H9 (cell line): ENCODE results near the gene MMP15. TPM values are rescaled to one million over a fixed set of nuclear protein-coding genes. Genes with fewer than 3 reads are reported as not detected.

Experiments used
- DNase-seq: peaks from one replicate; pipeline ENCODE4 v3.0.0-alpha.2; 2017
- H2AFZ ChIP-seq: one replicate; pipeline ENCODE4 v1.6.1; 2013; ENCODE audit warnings: mild to moderate bottlenecking, low read length, control low read depth, moderate library complexity
- H2AK5ac ChIP-seq: 2 replicates; pipeline ENCODE4 v1.6.1; 2013; ENCODE audit warnings: low read length, control low read depth, mixed read lengths; ENCODE audit not compliant: insufficient read length
- H2BK120ac ChIP-seq: one replicate; pipeline ENCODE4 v1.6.1; 2013; ENCODE audit warnings: low read depth, mild to moderate bottlenecking, low read length, control low read depth, inconsistent platforms; ENCODE audit not compliant: poor library complexity, severe bottlenecking
- H2BK12ac ChIP-seq: 2 replicates; pipeline ENCODE4 v1.6.1; 2013; ENCODE audit warnings: low read length, control low read depth, mixed read lengths, low read depth; ENCODE audit not compliant: insufficient read length
- H2BK15ac ChIP-seq: 2 replicates; pipeline ENCODE4 v1.6.1; 2013; ENCODE audit warnings: low read depth, low read length, control low read depth
- H2BK20ac ChIP-seq: one replicate; pipeline ENCODE4 v1.6.1; 2013; ENCODE audit warnings: low read depth, mild to moderate bottlenecking, low read length, control low read depth, inconsistent platforms; ENCODE audit not compliant: poor library complexity, severe bottlenecking
- H2BK5ac ChIP-seq: 2 replicates; pipeline ENCODE4 v1.6.1; 2013; ENCODE audit warnings: low read length, control low read depth, mixed read lengths; ENCODE audit not compliant: insufficient read length
- H3K14ac ChIP-seq: 2 replicates; pipeline ENCODE4 v1.6.1; 2013; ENCODE audit warnings: low read length, control low read depth; ENCODE audit not compliant: insufficient read depth
- H3K18ac ChIP-seq: 2 replicates; pipeline ENCODE4 v1.6.1; 2013; ENCODE audit warnings: low read depth, mild to moderate bottlenecking, mixed read lengths, low read length, control low read depth; ENCODE audit not compliant: insufficient read length
- H3K23ac ChIP-seq: 2 replicates; pipeline ENCODE4 v1.6.1; 2013; ENCODE audit warnings: low read length, control low read depth, mixed read lengths, low read depth; ENCODE audit not compliant: insufficient read length
- H3K23me2 ChIP-seq: 2 replicates; pipeline ENCODE4 v1.6.1; 2013; ENCODE audit warnings: low read depth, mild to moderate bottlenecking, mixed read lengths, low read length, control low read depth; ENCODE audit not compliant: insufficient read length, poor library complexity, severe bottlenecking
- H3K27ac ChIP-seq: 2 replicates; pipeline ENCODE4 v1.5.1; 2013; ENCODE audit warnings: low read length, control low read depth, mixed read lengths, low read depth; ENCODE audit not compliant: insufficient read length
- H3K27me3 ChIP-seq: 2 replicates; pipeline ENCODE4 v1.6.1; 2013; ENCODE audit warnings: low read length, control low read depth, inconsistent platforms; ENCODE audit not compliant: insufficient read depth
- H3K4ac ChIP-seq: 2 replicates; pipeline ENCODE4 v1.6.1; 2013; ENCODE audit warnings: low read depth, mild to moderate bottlenecking, control low read depth, inconsistent platforms, low read length, moderate library complexity
- H3K4me1 ChIP-seq: 2 replicates; pipeline ENCODE4 v1.6.1; 2013; ENCODE audit warnings: low read length, control low read depth, inconsistent platforms; ENCODE audit not compliant: insufficient read depth
- H3K4me2 ChIP-seq: 2 replicates; pipeline ENCODE4 v1.6.1; 2013; ENCODE audit warnings: low read length, control low read depth, mixed read lengths; ENCODE audit not compliant: insufficient read length, insufficient read depth
- H3K56ac ChIP-seq: 2 replicates; pipeline ENCODE4 v1.6.1; 2013; ENCODE audit warnings: low read depth, mild to moderate bottlenecking, mixed read lengths, low read length, control low read depth; ENCODE audit not compliant: insufficient read length
- H3K79me1 ChIP-seq: 2 replicates; pipeline ENCODE4 v1.6.1; 2013; ENCODE audit warnings: low read depth, mild to moderate bottlenecking, moderate library complexity, low read length, control low read depth, inconsistent platforms; ENCODE audit not compliant: insufficient read depth, poor library complexity, severe bottlenecking
- H3K79me2 ChIP-seq: 2 replicates; pipeline ENCODE4 v1.6.1; 2013; ENCODE audit warnings: low read length, control low read depth, inconsistent platforms; ENCODE audit not compliant: insufficient read depth
- H3K9ac ChIP-seq: 2 replicates; pipeline ENCODE4 v1.6.1; 2013; ENCODE audit warnings: low read length, control low read depth, mixed read lengths; ENCODE audit not compliant: insufficient read length; ENCODE audit errors: extremely low read depth
- H3K9me3 ChIP-seq: one replicate; pipeline ENCODE4 v1.6.1; 2013; ENCODE audit warnings: low read depth, low read length, inconsistent platforms; ENCODE audit not compliant: control insufficient read depth
- H3T11ph ChIP-seq: one replicate; pipeline ENCODE4 v1.6.1; 2013; ENCODE audit warnings: mild to moderate bottlenecking, low read length, control low read depth, inconsistent platforms
- H4K20me1 ChIP-seq: one replicate; pipeline ENCODE4 v1.6.1; 2013; ENCODE audit not compliant: control insufficient read depth, insufficient read length, insufficient read depth
- H4K5ac ChIP-seq: 2 replicates; pipeline ENCODE4 v1.6.1; 2013; ENCODE audit warnings: low read depth, mild to moderate bottlenecking, mixed read lengths, low read length, control low read depth; ENCODE audit not compliant: insufficient read length
- H4K8ac ChIP-seq: replicated peaks from 2 replicates; pipeline ENCODE4 v1.6.1; 2013; ENCODE audit warnings: low read length, control low read depth, mixed read lengths, low read depth; ENCODE audit not compliant: insufficient read length
- H4K91ac ChIP-seq: 2 replicates; pipeline ENCODE4 v1.6.1; 2013; ENCODE audit warnings: low read depth, mild to moderate bottlenecking, moderate library complexity, mixed read lengths, low read length, control low read depth; ENCODE audit not compliant: insufficient read length
- H3K27ac Mint-ChIP-seq, 3 experiments: 2 replicates in 2 of 3; 3 replicates in 1 of 3; pipeline ENCODE4 v1.8.0; 2020 to 2021; ENCODE audit warnings: mixed read lengths in 3 of 3, mild to moderate bottlenecking in 1 of 3, moderate library complexity in 1 of 3
- H3K27me3 Mint-ChIP-seq: 2 replicates; pipeline ENCODE4 v1.8.0; 2021; ENCODE audit warnings: low read depth, mild to moderate bottlenecking, moderate library complexity, mixed read lengths
- H3K36me3 Mint-ChIP-seq, 3 experiments: 2 replicates in 2 of 3; 3 replicates in 1 of 3; pipeline ENCODE4 v1.8.0; 2020 to 2021; ENCODE audit warnings: low read depth in 3 of 3, mixed read lengths in 3 of 3; ENCODE audit not compliant: insufficient read depth in 1 of 3
- H3K4me1 Mint-ChIP-seq, 2 experiments: 2 replicates each; pipeline ENCODE4 v1.8.0; 2020; ENCODE audit warnings: mixed read lengths in 2 of 2
- H3K4me3 Mint-ChIP-seq, 2 experiments: 2 replicates in 1 of 2; 3 replicates in 1 of 2; pipeline ENCODE4 v1.8.0; 2020 to 2021; ENCODE audit warnings: mild to moderate bottlenecking in 2 of 2, mixed read lengths in 2 of 2, moderate library complexity in 1 of 2
- H3K9me3 Mint-ChIP-seq, 2 experiments: 2 replicates in 1 of 2; 3 replicates in 1 of 2; pipeline ENCODE4 v1.8.0; 2020; ENCODE audit warnings: mild to moderate bottlenecking in 2 of 2, mixed read lengths in 2 of 2, moderate library complexity in 1 of 2
- WGBS: extraction: QIAGEN DNeasy Blood & Tissue Kit; methylation state at CpG from one replicate; pipeline ENCODE4 v1.1.7; 2013; ENCODE audit warnings: missing lambda C conversion rate, low lambda C conversion rate, mixed read lengths; ENCODE audit not compliant: insufficient read length; ENCODE audit errors: extremely low coverage; 5-methylcytosine and 5-hydroxymethylcytosine counted together
- total RNA-seq: library from RNA; stranded (reverse); gene quantifications from 2 replicates; pipeline ENCODE4 v1.2.1, GENCODE V29; 2021
- TF ChIP-seq, protein P1 (sequence below): fragments of 200-600 bp; sonication (generic); conservative IDR thresholded peaks from 3 replicates; pipeline ENCODE4 v1.8.0; 2021; ENCODE audit warnings: antibody characterized with exemption, mild to moderate bottlenecking

Gene MMP15
- total RNA-seq, 1 experiment from 2014 or later: 32.9 TPM

DNA sequence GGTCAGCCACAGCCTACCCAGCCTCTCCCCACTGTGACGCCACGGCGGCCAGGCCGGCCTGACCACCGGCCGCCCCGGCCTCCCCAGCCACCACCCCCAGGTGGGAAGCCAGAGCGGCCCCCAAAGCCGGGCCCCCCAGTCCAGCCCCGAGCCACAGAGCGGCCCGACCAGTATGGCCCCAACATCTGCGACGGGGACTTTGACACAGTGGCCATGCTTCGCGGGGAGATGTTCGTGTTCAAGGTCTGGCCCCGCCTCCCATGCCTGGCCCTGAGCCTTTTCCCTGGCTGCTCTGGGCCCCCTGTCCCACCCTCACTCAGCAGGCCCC lies 16.0 kb downstream of the MMP15 start:
- H4K91ac ChIP-seq: no peak overlapping the region
- H3K9ac ChIP-seq: no peak overlapping the region
- H2BK120ac ChIP-seq: no peak overlapping the region
- Mint-ChIP-seq H3K36me3 (peaks cover 13 to 74% (median 56%) of the 10 kb centered on the region in 3 experiments), H3K27me3 (no peaks in the 10 kb centered on the region), H3K4me1 (peaks cover 0 to under 1% of the 10 kb centered on the region in 2 experiments; a peak in 1 of 4 replicates), H3K9me3 (no peaks in the 10 kb centered on the region; a peak in 1 of 5 replicates), H3K4me3 (no peak overlapping the region), H3K27ac (no peak overlapping the region)
- no peak overlapping the region for H2AFZ ChIP-seq
- H3K4me2 ChIP-seq: no peak overlapping the region
- no peak overlapping the region for H3K23ac ChIP-seq
- H3T11ph ChIP-seq: no peak overlapping the region
- H4K8ac ChIP-seq: no peak overlapping the region
- H2BK15ac ChIP-seq: no peak overlapping the region
- no peak overlapping the region for H2AK5ac ChIP-seq
- H3K79me1 ChIP-seq: no peaks in the 10 kb centered on the region
- TF ChIP-seq, protein P1, sequence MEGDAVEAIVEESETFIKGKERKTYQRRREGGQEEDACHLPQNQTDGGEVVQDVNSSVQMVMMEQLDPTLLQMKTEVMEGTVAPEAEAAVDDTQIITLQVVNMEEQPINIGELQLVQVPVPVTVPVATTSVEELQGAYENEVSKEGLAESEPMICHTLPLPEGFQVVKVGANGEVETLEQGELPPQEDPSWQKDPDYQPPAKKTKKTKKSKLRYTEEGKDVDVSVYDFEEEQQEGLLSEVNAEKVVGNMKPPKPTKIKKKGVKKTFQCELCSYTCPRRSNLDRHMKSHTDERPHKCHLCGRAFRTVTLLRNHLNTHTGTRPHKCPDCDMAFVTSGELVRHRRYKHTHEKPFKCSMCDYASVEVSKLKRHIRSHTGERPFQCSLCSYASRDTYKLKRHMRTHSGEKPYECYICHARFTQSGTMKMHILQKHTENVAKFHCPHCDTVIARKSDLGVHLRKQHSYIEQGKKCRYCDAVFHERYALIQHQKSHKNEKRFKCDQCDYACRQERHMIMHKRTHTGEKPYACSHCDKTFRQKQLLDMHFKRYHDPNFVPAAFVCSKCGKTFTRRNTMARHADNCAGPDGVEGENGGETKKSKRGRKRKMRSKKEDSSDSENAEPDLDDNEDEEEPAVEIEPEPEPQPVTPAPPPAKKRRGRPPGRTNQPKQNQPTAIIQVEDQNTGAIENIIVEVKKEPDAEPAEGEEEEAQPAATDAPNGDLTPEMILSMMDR: no peak
- DNase-seq: no peak
- WGBS: no CpG with 5 or more reads among the region's 18 CpGs
- H3K27me3 ChIP-seq: no peaks in the 10 kb centered on the region
- H3K9me3 ChIP-seq: no peaks in the 10 kb centered on the region
- H3K79me2 ChIP-seq: no peaks in the 10 kb centered on the region
- no peak overlapping the region for H3K4ac ChIP-seq
- H2BK20ac ChIP-seq: no peak overlapping the region
- H3K27ac ChIP-seq: no peak overlapping the region
- no peaks in the 10 kb centered on the region for H3K23me2 ChIP-seq
- no peak overlapping the region for H2BK12ac ChIP-seq
- no peaks in the 10 kb centered on the region for H4K20me1 ChIP-seq
- H3K56ac ChIP-seq: no peak overlapping the region
- H2BK5ac ChIP-seq: no peak overlapping the region
- H3K4me1 ChIP-seq: no peaks in the 10 kb centered on the region
- H3K18ac ChIP-seq: no peak overlapping the region
- no peak overlapping the region for H3K14ac ChIP-seq
- no peak overlapping the region for H4K5ac ChIP-seq
